GM18502 (cell line): ENCODE results near the gene AZIN2.
"Not testable (repeated sequence)": the region's sequence is repeated elsewhere in the genome, so short reads cannot be mapped to it uniquely, and the experiment has no call there.

Source experiments
- ATAC-seq: cut with Tn5 transposase; IDR thresholded peaks from one replicate; pipeline ENCODE4 v1.9.1; 2021; ENCODE audit warnings: mild to moderate bottlenecking; ENCODE audit not compliant: unreplicated experiment, poor library complexity

Gene AZIN2

DNA sequence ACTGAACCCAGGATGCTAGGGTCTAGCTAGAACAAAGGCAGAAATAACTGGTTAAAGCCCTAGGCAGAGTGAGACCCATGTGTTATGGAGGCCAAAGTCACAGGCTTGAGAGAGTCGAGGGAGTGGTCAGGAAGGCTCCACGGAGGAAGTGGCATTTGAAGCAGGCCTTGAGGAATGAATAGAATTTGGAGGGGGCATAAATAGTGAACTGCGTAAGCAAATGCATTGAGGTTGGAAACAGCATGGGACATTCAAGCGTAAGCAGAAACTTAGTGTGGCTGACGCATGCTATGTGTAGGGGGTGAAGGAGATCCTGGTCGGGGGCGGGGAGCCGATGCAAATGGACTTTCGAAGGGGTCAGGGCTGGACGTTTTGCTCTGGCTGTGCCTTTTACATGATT lies 11.5 kb downstream of the AZIN2 start:
- no peak for ATAC-seq

DNA sequence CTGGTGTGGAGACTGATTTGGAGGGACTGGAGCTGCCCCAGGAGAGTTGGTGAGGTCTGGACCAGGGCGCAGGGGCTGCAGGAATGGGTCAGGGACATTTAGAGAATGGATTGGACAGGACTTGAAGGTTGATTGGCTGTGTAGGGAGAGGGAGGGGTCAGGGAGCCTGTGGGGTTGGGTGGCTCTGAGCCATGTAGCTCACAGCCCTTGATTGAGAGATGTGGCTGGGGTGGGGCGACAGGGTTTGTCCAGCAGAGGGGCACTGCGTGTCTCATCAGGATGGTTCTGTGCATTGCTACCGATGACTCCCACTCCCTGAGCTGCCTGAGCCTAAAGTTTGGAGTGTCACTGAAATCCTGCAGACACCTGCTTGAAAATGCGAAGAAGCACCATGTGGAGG lies 12.1 kb downstream of the AZIN2 start:
- ATAC-seq, result no peak

DNA sequence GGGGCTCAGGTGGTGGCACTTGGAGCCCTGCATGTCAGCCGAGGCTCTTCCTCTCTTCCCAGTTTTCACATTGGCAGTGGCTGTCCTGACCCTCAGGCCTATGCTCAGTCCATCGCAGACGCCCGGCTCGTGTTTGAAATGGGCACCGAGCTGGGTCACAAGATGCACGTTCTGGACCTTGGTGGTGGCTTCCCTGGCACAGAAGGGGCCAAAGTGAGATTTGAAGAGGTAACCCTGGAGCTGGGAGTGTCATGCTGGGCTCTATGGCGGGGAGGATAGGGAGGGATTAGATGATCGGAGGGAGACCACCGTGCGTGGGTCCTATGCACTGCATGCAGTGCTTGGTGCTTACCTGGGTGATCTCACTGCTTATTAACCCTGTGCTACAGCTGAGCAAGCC lies 13.5 kb downstream of the AZIN2 start:
- ATAC-seq, result no peak

DNA sequence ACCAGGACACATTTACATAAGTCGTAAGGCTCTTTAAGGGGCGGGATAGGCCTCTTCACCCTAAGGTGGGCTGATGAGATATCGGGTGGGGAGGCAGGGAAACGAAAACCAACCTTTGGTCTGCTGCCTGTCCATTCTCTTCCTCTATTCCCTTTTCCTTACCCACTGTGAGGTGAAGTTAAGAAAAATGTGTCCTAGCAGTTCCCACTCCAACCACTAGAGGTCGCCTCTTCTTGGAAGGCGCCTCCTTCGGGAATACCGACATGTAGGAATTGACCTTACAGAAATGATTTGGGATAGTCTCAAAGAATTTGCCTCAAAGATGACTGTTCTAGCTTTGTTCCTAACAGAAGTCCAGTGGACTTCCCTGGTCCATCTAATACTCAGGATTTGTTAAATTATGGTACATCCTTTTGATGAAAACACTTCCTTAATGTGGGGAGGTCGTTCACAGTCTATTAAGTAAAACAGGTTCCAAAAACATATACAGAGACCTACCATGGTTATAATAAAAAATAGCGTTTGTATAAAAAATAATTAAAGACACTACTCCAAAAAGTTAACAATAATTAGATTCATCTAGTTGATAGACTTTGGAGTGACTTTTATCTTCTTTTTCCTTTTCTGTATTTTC lies 14.1 kb downstream of the AZIN2 start:
- ATAC-seq, result no peak

DNA sequence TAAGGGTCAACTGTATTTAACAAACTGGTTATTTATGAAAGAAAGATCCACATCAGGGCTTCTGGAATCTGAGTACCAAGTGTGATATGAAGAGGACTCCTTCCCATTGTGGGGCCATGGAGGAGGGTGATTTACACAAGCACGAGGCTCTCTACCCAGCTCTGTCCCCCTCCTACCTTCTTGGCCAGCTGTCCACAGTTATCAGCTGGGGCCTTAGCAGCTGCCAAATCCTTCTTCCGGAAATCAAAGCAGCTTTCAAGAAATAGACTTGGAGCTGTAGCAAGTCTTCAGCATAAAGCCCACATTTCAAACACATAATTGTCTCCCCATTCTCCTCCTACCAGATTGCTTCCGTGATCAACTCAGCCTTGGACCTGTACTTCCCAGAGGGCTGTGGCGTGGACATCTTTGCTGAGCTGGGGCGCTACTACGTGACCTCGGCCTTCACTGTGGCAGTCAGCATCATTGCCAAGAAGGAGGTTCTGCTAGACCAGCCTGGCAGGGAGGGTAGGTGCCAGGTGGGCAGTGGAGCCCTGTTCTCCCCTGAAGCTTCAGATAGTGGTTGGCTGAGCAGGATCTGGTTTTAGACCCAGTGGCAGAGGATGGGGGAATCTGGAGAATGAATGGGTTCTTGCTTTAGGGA lies 15.5 kb downstream of the AZIN2 start:
- no peak for ATAC-seq

DNA sequence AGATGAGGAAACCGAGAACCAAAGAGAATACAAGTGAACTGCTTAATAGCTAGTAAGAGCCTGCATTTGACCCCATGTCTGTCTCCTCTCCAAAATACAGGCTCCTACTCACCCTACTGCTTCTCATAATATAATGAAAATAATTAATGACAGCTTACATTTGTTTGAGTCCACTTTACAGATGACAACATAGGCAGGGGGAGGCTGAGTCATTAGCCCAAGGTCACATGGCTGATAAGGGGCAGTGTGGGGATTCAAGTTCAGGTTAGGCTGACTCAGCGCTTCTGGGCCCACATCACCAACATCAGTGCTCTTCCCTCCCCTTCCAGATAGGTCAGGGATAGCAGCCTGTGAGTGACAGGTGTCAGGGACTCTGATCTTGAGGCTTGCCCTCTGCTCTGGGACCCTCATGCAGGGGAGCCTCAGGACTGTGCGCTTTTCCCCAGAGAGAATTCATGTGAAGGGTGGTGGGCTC lies 16.2 kb downstream of the AZIN2 start:
- ATAC-seq, result no peak

DNA sequence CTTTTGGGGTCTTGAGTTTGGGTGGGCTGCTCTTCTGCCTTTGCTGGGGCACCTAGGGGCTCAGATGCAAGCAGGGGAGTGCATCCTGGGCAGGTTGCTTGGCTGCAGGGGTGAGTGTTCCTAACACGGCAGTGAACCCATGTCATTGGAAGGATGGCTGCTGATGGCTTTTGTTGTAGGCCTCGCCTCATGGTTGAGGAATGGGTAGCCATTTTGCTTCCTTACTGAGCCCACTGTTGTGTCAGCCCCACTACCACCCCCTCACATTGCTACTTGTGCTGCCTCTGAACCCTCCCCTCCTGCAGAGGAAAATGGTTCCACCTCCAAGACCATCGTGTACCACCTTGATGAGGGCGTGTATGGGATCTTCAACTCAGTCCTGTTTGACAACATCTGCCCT lies 16.8 kb downstream of the AZIN2 start:
- no peak for ATAC-seq

DNA sequence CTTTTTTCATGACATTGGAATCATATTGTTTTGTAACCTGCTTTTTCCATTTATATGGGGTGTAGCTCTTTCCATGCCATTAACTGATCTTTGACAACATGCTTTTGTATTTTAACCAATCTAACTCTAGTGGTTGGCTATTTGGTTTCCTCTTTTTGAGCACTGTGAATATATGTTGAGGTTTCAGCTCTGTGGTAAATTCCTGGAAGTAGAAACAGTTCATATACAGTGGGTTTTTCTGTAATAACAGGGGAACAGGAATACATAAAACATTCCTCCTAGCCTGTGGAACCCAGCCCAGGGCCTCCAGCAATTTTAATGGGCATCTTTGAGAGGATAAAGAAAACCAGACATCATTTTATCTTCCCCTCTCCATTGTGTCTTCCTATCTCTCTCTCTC lies 17.4 kb downstream of the AZIN2 start:
- no peak for ATAC-seq

DNA sequence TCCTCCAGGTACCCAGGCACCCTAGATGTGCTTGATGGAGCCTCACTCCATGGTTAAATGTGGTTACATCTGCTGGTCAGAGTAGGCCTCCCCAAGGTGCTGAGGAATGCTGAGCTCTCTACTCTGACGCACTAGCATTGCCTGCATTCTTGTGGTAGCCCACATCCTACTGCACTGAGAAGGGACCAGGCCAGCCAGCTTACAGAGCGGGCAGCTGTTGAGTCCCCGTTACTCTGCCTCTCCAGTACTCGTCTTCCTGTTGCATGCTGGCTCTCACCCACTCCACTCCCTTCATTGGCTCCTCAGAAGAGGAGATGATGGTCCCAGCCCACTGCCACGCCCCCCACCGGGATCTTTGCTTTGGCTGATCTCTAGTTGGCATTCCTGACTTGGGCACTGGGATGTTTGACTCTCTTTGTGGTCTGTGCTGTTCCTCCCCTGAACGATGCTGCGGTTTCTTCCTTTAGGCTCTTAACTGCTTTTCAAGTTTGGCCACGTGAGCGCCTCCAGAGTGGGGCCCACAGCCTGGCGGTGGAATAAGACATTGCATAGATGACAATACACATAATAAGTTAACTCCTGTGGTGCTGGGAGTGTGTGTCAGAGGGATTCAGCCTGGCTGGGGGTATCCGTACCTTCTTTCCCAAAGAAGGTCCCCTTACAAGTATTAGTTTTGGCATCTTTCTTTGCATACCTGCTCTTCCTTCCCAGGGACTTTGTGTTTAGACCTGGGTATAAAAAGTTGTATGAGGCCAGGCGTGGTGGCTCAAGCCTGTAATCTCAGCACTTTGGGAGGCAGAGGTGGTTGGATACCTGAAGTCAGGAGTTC lies 18.6 kb downstream of the AZIN2 start:
- ATAC-seq, result peak; percentile 91

DNA sequence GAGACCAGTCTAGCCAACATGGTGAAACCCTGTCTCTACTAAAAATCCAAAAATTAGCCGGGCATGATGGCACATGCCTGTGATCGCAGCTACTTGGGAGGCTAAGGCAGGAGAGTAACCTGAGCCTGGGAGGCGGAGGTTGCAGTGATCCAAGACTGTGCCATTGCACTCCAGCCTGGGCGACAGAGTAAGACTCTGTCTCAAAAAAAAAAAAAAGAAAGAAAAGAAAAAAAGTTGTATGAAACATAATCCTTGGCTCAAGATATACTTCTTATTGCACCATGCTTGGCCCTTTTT lies 19.1 kb downstream of the AZIN2 start:
- ATAC-seq, result not testable (repeated sequence)

DNA sequence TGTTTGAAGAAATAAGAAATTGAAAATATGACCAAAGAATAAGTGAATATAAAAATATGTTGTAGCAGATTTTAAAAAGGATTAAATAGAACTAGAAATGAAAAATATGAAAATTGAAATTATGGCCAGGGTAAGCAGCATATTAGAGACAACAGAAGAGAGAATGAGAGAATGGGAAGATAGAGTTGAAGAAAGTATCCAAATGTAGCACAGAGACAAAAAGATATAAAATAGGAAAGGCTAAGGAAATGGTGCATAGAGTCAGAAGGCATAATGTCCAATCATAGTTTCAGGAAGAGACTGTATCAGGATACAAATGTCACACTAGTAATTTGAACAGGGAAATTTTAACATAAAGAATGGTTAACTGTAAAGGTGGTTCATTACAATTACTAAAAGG lies 29.5 kb downstream of the AZIN2 start:
- ATAC-seq, result no peak

DNA sequence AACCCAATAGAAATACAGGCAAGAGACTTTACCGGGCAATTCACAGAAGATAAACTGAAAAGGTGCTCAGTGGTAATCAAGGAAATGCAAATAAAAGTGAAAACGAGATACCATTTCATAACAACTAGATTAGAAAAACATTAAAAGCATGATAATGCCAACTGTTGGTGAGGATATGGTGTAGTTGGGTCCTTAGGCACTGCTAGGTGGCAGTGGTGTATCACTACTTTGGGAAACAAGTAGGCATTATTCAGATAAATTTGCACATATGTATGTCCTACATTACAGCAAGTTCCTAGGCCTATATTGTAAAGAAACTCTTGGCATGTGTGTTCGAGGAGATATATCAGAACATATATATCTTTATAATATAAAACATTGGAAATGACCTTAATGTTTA lies 31.0 kb downstream of the AZIN2 start:
- ATAC-seq, result no peak

DNA sequence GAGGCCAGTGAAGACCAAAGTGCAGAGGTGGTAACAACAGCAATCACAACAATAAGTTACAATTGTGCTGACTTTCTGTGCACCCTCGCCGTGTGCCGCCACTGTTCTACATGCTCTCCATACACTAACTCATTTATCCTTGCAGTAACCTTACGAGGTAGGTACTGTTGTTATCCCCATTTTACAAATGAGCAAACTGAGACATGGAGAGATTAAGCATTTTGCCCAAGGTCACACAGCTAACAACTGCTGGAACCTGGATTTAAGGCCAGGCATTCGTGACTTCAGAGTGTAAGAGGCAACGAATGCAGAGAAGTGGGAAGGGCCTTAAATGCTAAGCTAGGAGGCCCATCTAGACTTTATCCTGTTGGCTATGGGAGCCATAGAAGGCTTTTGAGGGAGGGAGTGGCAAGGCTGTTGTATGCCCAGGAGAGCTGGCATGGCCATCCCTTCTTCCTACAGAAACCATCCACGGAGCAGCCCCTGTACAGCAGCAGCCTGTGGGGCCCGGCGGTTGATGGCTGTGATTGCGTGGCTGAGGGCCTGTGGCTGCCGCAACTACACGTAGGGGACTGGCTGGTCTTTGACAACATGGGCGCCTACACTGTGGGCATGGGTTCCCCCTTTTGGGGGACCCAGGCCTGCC lies 36.6 kb downstream of the AZIN2 start:
- ATAC-seq, result no peak

DNA sequence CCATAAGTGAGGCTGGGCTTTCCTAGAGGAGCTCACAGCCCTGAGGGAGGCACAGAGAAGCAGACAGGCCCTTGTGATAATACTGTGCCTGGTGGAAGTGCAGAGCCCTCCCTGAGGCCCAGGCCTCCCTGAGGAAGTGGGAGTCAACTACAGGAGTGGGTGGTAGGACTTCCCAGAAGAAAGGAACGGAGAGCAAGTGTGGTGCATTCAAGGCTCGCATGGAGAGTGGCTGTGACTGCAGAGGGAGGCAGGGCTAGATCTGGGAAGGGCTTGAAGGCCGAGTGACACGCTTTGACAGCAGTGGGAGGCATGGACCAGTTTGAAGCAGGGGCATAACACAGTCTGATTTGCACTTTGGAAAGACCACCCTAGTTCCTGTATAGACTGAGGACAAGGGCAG lies 37.3 kb downstream of the AZIN2 start:
- ATAC-seq, result no peak

DNA sequence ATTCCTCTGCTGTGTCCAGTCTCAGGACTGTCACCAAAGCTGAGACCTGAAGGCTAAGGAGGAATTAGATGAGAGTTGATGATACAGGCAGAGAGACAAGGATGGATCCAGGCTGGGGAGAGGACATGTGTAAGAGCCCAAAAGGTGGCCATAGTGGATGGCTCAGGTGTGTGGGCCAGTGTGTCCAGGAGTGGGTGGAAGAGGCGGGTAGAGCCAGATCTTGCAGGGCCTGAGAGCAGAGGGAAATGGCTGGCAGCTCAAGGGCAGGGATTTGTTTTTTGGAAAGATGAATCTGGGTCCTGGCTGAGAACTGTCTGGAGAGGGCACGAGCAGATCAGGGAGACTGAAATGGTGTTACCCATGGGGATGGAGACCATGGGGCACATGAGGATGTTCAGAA lies 38.1 kb downstream of the AZIN2 start:
- ATAC-seq, result no peak

DNA sequence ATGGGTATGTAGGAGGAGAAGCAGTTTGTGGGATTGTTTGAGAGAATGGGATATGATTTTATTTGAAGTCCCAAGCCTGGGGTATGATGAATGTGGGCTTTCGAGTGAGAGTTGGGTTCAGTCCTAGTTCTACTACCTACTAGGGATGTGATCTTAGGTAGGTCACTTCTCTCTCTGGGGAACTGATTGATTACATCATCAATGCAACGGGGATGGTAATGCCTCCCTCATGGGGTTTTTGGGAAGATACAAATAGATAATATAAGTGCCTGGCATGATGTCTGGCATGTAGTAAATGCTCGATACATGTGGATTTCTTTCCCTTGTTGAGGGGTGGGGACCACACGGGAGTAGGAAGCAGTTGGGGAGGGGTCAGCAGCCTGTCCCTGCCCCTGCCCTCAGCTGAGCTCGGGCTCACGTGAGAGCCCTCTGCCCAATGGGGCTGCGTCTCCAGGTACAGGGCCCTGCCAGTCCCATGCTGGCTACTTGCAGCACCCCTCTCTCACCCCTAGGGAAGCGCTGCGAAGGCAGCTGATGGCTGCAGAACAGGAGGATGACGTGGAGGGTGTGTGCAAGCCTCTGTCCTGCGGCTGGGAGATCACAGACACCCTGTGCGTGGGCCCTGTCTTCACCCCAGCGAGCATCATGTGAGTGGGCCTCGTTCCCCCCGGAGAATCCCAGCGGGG lies 38.7 kb downstream of the AZIN2 start:
- no peak for ATAC-seq

DNA sequence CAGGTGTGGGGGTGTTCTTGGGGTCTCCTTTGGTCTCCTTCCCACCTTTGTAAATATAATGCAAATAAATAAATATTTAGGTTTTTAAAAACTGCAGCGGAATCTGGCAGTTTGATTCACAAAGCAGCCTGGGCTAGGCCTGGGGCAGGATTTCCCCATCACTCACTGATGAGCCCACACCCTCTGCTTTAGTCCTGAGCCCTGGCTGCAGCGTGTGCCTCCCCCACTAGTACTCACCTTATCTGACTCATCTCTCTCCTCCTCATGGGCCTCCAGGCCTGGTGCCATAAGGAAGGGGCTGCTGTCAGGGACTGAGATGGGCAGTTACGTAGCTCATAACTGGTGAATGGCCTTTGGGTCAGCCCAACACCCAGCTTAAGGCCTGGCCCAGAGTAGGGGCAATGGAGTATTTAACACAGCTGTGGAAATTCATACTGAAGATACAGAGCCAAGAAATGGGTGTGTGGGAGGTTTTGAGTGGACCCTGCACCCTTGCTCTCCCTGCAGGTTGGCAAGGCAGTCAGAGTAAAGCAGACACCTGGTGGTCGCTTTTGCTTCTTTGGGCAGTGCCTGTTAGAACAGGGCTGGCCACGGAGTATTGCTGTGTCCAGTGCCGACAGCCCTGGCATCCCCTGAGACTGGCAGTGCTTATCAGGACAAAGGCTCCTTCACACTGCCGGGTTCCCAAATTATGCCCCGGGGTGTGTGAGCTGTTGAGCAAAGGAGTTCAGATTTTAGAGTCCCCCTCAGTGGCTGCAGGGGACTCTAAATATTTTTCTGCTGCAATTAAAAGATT lies 39.7 kb downstream of the AZIN2 start:
- no peak for ATAC-seq

DNA sequence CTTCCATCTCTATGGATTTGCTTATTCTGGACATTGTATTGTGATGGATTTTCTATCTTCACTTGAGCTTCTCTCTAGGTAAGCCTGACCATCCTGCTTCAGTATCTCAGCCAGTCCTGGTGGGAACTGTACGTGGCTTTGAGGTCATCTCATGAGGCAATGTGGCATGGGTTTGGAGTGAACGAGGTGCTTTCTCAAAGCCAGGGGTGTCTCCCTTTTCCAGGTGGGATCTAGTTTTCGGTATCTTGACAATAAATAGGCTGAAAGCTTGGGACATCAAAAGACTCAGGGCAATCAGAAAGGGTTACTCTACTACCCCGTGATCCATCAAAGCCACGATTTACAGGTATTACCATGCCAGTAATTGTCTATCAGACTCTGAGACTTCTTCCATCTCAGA lies 40.8 kb downstream of the AZIN2 start:
- no peak for ATAC-seq

DNA sequence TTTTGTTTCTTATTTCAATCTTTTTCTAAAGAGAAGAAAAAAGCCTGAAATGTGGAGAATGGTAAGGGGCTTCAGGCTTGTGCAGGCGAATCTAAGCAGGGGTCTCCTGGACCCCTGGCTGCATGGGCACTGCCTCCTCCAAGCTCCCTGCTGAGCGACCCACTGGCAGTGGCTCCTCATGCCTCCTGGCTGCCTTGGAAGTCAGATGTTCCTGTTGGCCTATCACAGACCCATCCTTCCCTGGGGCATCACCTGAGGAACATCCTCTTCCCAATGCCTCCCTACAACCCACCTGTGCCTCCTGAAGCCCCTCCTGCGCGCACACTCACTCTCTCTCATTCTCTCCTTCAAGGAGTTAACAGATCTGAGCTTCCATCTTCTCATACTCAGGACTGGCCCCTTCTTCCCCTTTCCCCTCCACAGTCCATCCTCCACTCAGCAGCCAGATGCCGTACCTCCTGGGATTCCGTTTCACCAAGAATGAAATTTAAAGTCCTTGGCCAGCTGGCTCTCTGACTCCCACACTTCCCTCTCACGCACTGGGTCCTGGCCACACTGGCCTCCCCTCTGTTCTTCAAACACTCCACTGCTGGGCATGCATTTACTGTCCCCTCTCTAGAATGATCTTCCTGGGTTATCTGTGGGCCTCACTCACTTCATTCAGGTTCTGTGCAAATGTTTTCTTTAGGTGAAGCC lies 41.7 kb downstream of the AZIN2 start:
- ATAC-seq, result no peak
